Hepatocyte (in vitro differentiated cells): ENCODE measurements around the gene GOLGA6L7. TPM values are rescaled to one million over a fixed set of nuclear protein-coding genes. Genes with fewer than 3 reads are reported as not detected.

Experiments used
- DNase-seq: peaks from one replicate; pipeline ENCODE4 v3.0.0-alpha.2; 2016; ENCODE audit warnings: low spot score
- H2AFZ ChIP-seq: fragments of 200-600 bp; sonication (generic); 2 replicates; pipeline ENCODE4 v1.6.0; 2016; ENCODE audit warnings: antibody characterized with exemption, mild to moderate bottlenecking
- H3K27ac ChIP-seq: fragments of 200-600 bp; sonication (generic); 2 replicates; pipeline ENCODE4 v1.5.1; 2016; ENCODE audit warnings: mild to moderate bottlenecking
- H3K27me3 ChIP-seq: fragments of 200-600 bp; sonication (generic); 2 replicates; pipeline ENCODE4 v1.6.1; 2016
- H3K36me3 ChIP-seq: fragments of 200-600 bp; sonication (generic); replicated peaks from 2 replicates; pipeline ENCODE4 v1.5.1; 2016; ENCODE audit warnings: low read depth; ENCODE audit not compliant: insufficient read depth
- H3K4me1 ChIP-seq: fragments of 200-600 bp; sonication (generic); 2 replicates; pipeline ENCODE4 v1.5.1; 2016; ENCODE audit warnings: mild to moderate bottlenecking, moderate library complexity; ENCODE audit not compliant: insufficient read depth
- H3K4me2 ChIP-seq: fragments of 200-600 bp; sonication (generic); 2 replicates; pipeline ENCODE4 v1.6.0; 2016
- H3K4me3 ChIP-seq: fragments of 200-600 bp; sonication (generic); 2 replicates; pipeline ENCODE4 v1.5.1; 2016; ENCODE audit warnings: mild to moderate bottlenecking
- H3K79me2 ChIP-seq: fragments of 200-600 bp; sonication (generic); 2 replicates; pipeline ENCODE4 v1.6.0; 2017; ENCODE audit warnings: mild to moderate bottlenecking
- H3K9me2 ChIP-seq: fragments of 200-600 bp; sonication (generic); replicated peaks from 2 replicates; pipeline ENCODE4 v1.6.0; 2017; ENCODE audit warnings: mild to moderate bottlenecking; ENCODE audit not compliant: insufficient read depth
- H3K9me3 ChIP-seq: fragments of 200-600 bp; sonication (generic); 2 replicates; pipeline ENCODE4 v1.5.1; 2016; ENCODE audit warnings: low read depth, mild to moderate bottlenecking
- H4K20me1 ChIP-seq: fragments of 200-600 bp; sonication (generic); 2 replicates; pipeline ENCODE4 v1.6.0; 2016; ENCODE audit warnings: mild to moderate bottlenecking; ENCODE audit not compliant: insufficient read depth, poor library complexity, severe bottlenecking
- CTCF ChIP-seq: fragments of 200-600 bp; sonication (generic); IDR thresholded peaks from 2 replicates; pipeline ENCODE4 v1.5.1; 2016; ENCODE audit warnings: antibody characterized with exemption, mild to moderate bottlenecking; ENCODE audit not compliant: poor library complexity
- EZH2 ChIP-seq: fragments of 200-600 bp; sonication (generic); IDR thresholded peaks from 2 replicates; pipeline ENCODE4 v1.6.1; 2016; ENCODE audit warnings: antibody characterized with exemption, mild to moderate bottlenecking, borderline replicate concordance
- EZH2phosphoT487 ChIP-seq: fragments of 200-600 bp; sonication (generic); IDR thresholded peaks from one replicate; pipeline ENCODE4 v1.6.1; 2018; ENCODE audit warnings: antibody characterized with exemption, mild to moderate bottlenecking, low read depth, moderate library complexity; ENCODE audit not compliant: unreplicated experiment, severe bottlenecking
- WGBS: methylation state at CpG from one replicate; pipeline ENCODE4 v1.1.6; 2016; ENCODE audit warnings: low lambda C conversion rate; ENCODE audit errors: missing lambda C conversion rate; 5-methylcytosine and 5-hydroxymethylcytosine counted together
- polyA plus RNA-seq: library from polyadenylated mRNA; unstranded; fragments of >200 nt; fragmentation: Nextera tagmentation; extraction: Ambion mirVana; gene quantifications from 2 replicates; pipeline ENCODE4 v1.2.1, GENCODE V29; 2016
- total RNA-seq: library from RNA; depleted of rRNA; stranded (reverse); fragments of >200 nt; gene quantifications from 2 replicates; pipeline ENCODE4 v1.2.3, GENCODE V29; 2014

GOLGA6L7 gene
- total and polyA plus RNA-seq, 2 experiments from 2014 or later = not detected

- H3K4me1 ChIP-seq = no peaks in the 10 kb centered on the region
- H4K20me1 ChIP-seq = no peaks in the 10 kb centered on the region
- TF ChIP-seq EZH2 (no peak), CTCF (no peak), EZH2phosphoT487 (no peak)
- no peak overlapping the region for H2AFZ ChIP-seq
- no peaks in the 10 kb centered on the region for H3K27me3 ChIP-seq
- no peaks in the 10 kb centered on the region for H3K9me3 ChIP-seq
- no peaks in the 10 kb centered on the region for H3K9me2 ChIP-seq
- H3K79me2 ChIP-seq = no peaks in the 10 kb centered on the region
- DNase-seq = no peak
- H3K4me3 ChIP-seq = no peak overlapping the region
- H3K27ac ChIP-seq = no peak overlapping the region
- WGBS = 97% methylated on average over 13 of the region's 13 CpGs
- H3K4me2 ChIP-seq = no peak overlapping the region
- H3K36me3 ChIP-seq = no peaks in the 10 kb centered on the region
Observed at GRCh38 chr15:28895146-28895545, 46.7 kb upstream of the GOLGA6L7 start.

GRCh38 chr15:28894631-28895030 is 46.2 kb upstream of the GOLGA6L7 start:
- H3K27ac ChIP-seq = no peak overlapping the region
- no peaks in the 10 kb centered on the region for H3K9me3 ChIP-seq
- 98% methylated on average over 12 of the region's 13 CpGs for WGBS
- H2AFZ ChIP-seq = no peak overlapping the region
- H3K4me1 ChIP-seq = no peaks in the 10 kb centered on the region
- H3K4me2 ChIP-seq = no peak overlapping the region
- TF ChIP-seq EZH2 (no peak), EZH2phosphoT487 (no peak)
- no peaks in the 10 kb centered on the region for H3K79me2 ChIP-seq
- no peaks in the 10 kb centered on the region for H3K9me2 ChIP-seq
- no peak for DNase-seq
- no peaks in the 10 kb centered on the region for H3K36me3 ChIP-seq
- no peaks in the 10 kb centered on the region for H4K20me1 ChIP-seq
- H3K27me3 ChIP-seq = no peaks in the 10 kb centered on the region
- no peak overlapping the region for H3K4me3 ChIP-seq

GRCh38 chr15:28892789-28893610 is 44.6 kb upstream of the GOLGA6L7 start:
- Histone ChIP-seq H3K4me2 (no peak overlapping the region), H3K79me2 (no peaks in the 10 kb centered on the region), H3K4me1 (no peaks in the 10 kb centered on the region), H4K20me1 (no peaks in the 10 kb centered on the region), H3K9me2 (no peaks in the 10 kb centered on the region), H3K4me3 (no peak overlapping the region), H3K27me3 (no peaks in the 10 kb centered on the region), H2AFZ (no peak overlapping the region), H3K27ac (no peak overlapping the region), H3K36me3 (no peaks in the 10 kb centered on the region), H3K9me3 (no peaks in the 10 kb centered on the region)
- WGBS = 68% methylated on average over 12 of the region's 12 CpGs
- no peak for TF ChIP-seq EZH2
- TF ChIP-seq EZH2phosphoT487 = no peak
- TF ChIP-seq CTCF = no peak
- DNase-seq = no peak

- Histone ChIP-seq H3K4me3 (no peak overlapping the region), H3K27me3 (peaks cover 9% of the 10 kb centered on the region), H3K79me2 (peaks cover 2% of the 10 kb centered on the region), H3K36me3 (no peaks in the 10 kb centered on the region), H4K20me1 (no peaks in the 10 kb centered on the region), H3K9me2 (no peaks in the 10 kb centered on the region), H3K4me1 (no peaks in the 10 kb centered on the region), H2AFZ (no peak overlapping the region), H3K9me3 (no peaks in the 10 kb centered on the region), H3K27ac (no peak overlapping the region), H3K4me2 (no peak overlapping the region)
- 88% methylated on average over 6 of the region's 6 CpGs for WGBS
- DNase-seq = no peak
- TF ChIP-seq CTCF = no peak
- TF ChIP-seq EZH2phosphoT487 = no peak
- TF ChIP-seq EZH2 = no peak
Observed at GRCh38 chr15:28891588-28891987, 43.1 kb upstream of the GOLGA6L7 start.
